Urinary bladder (tissue), 4 donors: ENCODE data around the gene ANKRD33. TPM values are rescaled to one million over a fixed set of nuclear protein-coding genes. Genes with fewer than 3 reads are reported as not detected.

Experiments
- DNase-seq: peaks from one replicate; pipeline ENCODE4 v3.0.0-alpha.2; 2015; ENCODE audit errors: extremely low spot score
- H3K27ac ChIP-seq: one replicate; pipeline ENCODE4 v1.5.1; 2013; ENCODE audit warnings: low read depth, mild to moderate bottlenecking, moderate library complexity
- H3K36me3 ChIP-seq: one replicate; pipeline ENCODE4 v1.6.1; 2013; ENCODE audit warnings: mild to moderate bottlenecking, moderate library complexity; ENCODE audit not compliant: insufficient read depth
- H3K4me1 ChIP-seq: one replicate; pipeline ENCODE4 v1.6.1; 2013; ENCODE audit warnings: mild to moderate bottlenecking, moderate library complexity; ENCODE audit not compliant: insufficient read depth
- H3K4me3 ChIP-seq: one replicate; pipeline ENCODE4 v1.5.1; 2013; ENCODE audit warnings: low read depth, low read length
- WGBS: extraction: QIAGEN DNeasy Blood & Tissue Kit; methylation state at CpG from one replicate; pipeline ENCODE4 v1.1.7; 2013; 5-methylcytosine and 5-hydroxymethylcytosine counted together
- polyA plus RNA-seq: library from polyadenylated mRNA; stranded (reverse); fragments of 200-250 nt; gene quantifications from one replicate; pipeline ENCODE4 v1.2.3, GENCODE V29; 2013
- total RNA-seq: library from RNA; depleted of rRNA; stranded (reverse); fragments of >200 nt; gene quantifications from one replicate; pipeline ENCODE4 v1.2.3, GENCODE V29; 2014
- donor health status: healthy with polysubstance abuse.
- donor health status: healthy.

ANKRD33 gene
- total and polyA plus RNA-seq, 2 donors = not detected

DNA sequence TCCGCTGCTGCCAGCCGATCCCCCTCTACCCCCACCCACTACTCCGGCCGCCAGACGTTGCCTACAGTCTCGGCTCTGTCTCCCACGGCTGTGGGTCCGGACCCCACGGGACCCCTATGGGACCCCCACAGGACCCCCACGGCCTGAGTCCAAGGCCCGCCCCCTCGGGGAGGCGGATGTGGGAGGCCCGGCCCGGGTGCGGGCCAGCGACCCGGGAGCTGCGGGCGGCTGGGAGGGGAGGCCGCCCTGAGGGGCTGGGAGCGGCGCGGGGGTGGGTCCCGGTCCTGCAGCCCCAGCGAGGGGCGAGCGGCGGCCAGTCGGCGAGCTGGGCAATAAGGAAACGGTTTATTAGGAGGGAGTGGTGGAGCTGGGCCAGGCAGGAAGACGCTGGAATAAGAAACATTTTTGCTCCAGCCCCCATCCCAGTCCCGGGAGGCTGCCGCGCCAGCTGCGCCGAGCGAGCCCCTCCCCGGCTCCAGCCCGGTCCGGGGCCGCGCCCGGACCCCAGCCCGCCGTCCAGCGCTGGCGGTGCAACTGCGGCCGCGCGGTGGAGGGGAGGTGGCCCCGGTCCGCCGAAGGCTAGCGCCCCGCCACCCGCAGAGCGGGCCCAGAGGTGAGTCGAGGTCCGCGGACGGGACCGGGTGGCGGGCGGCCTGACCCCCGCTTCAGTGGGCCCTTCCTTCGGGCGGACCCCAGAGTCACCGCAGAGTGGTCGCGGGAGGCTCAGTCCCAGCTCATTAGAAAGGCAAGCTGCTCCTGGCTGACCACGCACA is 19.4 kb downstream of the ANKRD33 start, which contains the start of gene ACVRL1:
Gene ACVRL1, plus strand, starts transcription at position 422 of the 773 bp plus-strand sequence. CDS start 4,971 bp downstream, outside the sequence.
- H3K27ac ChIP-seq = peak within 1 kb of the TSS; percentile 87
- peak within 1 kb of the TSS; percentile 63 for H3K4me3 ChIP-seq
- no peaks in the 10 kb centered on the region for H3K36me3 ChIP-seq
- no peaks in the 10 kb centered on the region for H3K4me1 ChIP-seq
- DNase-seq = no peak
- WGBS = 6% methylated on average over 74 of the region's 74 CpGs

DNA sequence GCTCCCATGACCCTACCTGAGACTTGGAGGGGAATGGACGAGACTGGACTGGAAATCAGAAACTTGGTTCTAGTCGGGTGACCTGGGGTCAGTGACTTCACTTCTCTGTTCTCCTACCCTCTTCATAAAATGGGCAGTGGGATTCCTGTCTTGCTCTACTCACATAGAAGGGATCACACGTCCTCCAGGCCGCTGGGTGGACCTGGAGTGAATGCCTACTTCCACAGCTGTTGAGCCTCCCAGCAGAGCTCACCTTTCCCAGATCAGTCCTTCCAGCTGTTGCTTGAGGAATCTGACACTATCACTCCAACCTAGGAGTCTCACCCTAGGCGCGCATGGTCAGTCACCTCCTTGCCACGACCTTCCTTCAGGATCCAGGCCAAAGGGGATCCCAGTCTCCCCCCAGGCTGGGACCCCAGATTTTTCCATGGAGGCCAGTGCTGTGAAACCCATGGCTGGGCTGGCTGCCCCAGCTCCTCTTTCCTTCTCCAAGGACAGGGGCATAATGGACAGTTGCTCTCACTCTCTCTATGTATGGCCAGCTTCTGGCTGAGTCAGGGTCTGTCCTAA is 20.0 kb downstream of the ANKRD33 start:
- peak overlapping the region; percentile 87 for H3K27ac ChIP-seq
- WGBS = 65% methylated on average over 7 of the region's 7 CpGs
- no peak for DNase-seq
- no peaks in the 10 kb centered on the region for H3K4me1 ChIP-seq
- H3K4me3 ChIP-seq = peak overlapping the region; percentile 63
- H3K36me3 ChIP-seq = no peaks in the 10 kb centered on the region

DNA sequence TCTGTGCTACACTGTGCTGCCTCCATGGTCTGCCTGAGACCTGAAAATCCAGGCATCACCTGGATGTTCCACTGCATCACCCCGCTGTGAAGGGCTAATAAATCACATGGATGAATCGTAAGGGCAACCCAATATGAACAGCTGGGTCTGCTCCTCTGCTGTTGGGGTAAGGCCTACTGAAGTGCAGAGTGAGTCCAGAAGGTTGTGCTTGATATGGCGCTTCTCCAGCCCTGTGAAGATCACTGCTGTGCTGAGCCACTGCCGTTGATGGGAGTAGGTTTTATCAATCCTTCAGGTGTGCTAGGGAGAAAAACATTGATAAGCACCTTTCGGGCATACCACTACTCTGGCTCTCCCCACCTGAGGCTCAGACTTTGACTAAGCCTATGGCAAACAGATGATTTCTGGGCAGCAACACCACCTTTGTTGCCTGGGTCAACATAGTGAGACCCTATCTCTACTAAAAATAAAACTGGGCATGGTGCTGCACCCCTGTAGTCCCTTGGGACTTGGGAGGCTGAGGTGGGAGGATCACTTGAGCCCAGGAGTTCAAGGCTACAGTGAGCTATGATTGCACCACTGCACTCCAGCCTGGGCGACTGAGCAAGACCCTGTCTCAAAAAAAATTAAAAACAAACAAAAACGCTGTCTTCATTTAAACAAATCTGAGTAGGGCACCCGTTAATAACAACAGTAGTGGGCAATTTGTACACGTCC is 21.1 kb downstream of the ANKRD33 start:
- Histone ChIP-seq H3K4me3 (no peak overlapping the region), H3K27ac (no peak overlapping the region)
- 76% methylated on average over 9 of the region's 9 CpGs for WGBS

DNA sequence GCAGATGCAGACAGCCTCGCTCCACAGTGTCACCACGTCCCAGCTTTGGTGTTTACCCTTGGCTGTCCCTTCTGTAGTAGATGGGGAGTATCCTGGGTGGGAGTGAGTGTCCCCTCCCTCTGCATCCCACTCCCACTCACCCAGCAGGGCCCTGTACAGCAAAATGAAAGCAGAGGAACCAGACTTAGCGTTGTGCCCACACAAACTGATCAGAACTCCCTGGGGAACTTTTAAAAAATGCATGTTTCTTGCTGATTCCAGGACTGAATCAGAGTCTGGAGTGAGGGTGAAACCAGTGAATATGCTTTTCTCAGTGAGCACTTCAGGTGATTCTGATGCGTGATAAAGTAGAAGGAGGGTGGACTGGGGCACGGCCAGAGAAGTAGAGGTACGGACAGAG is 22.3 kb downstream of the ANKRD33 start:
- Histone ChIP-seq H3K4me1 (no peaks in the 10 kb centered on the region), H3K4me3 (no peak overlapping the region), H3K36me3 (no peaks in the 10 kb centered on the region), H3K27ac (peak overlapping the region; percentile 0)
- no peak for DNase-seq
- 65% methylated on average over 6 of the region's 6 CpGs for WGBS

More for the DNA sequence above, 21.1 kb downstream of the ANKRD33 start:
- Histone ChIP-seq H3K4me1 (no peaks in the 10 kb centered on the region), H3K36me3 (no peaks in the 10 kb centered on the region)
- no peak for DNase-seq

DNA sequence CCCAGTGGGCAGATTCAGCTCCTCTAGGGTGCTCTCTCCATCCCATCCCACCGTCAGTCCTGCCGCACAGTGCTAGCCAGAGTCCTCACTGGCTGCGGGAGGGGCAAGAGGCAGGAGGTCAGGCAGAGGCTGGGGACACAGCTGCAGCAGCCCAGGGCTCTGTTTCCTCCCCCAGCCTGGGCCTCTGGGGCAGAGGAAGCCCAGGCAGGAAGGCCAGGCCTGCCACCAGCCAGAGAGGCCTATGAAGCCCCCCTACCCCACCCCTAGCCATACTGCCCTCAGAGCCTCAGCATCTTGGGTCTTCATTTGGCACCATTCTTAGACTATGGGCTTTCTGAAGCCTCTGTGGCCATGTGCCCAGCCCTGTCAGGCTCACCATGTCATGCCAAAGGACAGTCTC is 22.8 kb downstream of the ANKRD33 start:
- H3K36me3 ChIP-seq = no peaks in the 10 kb centered on the region
- WGBS = 49% methylated on average over 3 of the region's 3 CpGs
- H3K4me3 ChIP-seq = no peak overlapping the region
- peak overlapping the region; percentile 0 for H3K27ac ChIP-seq
- H3K4me1 ChIP-seq = no peaks in the 10 kb centered on the region
- no peak for DNase-seq

DNA sequence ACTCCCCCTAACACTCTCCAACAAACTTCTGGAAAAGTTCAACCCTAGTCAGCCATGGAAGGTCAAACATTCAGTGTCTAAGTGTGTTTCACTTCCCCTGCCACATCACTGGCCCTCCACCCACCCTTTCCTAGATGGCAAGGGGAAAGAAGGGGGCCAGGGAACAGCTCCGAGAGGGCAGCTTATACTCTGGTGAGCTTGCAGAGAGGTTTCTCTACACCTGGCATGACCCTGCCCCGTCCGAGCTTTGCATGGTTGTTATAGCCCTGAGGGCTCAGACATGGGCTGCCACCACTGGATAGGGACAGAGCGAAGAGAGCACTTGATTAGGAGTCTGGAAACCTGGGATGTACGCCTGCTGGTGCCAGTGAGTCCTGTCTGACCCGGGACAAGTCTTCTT is 23.4 kb downstream of the ANKRD33 start:
- no peak overlapping the region for H3K4me3 ChIP-seq
- H3K36me3 ChIP-seq = no peaks in the 10 kb centered on the region
- no peaks in the 10 kb centered on the region for H3K4me1 ChIP-seq
- WGBS = 77% methylated on average over 6 of the region's 6 CpGs
- H3K27ac ChIP-seq = no peak overlapping the region
- DNase-seq = no peak

DNA sequence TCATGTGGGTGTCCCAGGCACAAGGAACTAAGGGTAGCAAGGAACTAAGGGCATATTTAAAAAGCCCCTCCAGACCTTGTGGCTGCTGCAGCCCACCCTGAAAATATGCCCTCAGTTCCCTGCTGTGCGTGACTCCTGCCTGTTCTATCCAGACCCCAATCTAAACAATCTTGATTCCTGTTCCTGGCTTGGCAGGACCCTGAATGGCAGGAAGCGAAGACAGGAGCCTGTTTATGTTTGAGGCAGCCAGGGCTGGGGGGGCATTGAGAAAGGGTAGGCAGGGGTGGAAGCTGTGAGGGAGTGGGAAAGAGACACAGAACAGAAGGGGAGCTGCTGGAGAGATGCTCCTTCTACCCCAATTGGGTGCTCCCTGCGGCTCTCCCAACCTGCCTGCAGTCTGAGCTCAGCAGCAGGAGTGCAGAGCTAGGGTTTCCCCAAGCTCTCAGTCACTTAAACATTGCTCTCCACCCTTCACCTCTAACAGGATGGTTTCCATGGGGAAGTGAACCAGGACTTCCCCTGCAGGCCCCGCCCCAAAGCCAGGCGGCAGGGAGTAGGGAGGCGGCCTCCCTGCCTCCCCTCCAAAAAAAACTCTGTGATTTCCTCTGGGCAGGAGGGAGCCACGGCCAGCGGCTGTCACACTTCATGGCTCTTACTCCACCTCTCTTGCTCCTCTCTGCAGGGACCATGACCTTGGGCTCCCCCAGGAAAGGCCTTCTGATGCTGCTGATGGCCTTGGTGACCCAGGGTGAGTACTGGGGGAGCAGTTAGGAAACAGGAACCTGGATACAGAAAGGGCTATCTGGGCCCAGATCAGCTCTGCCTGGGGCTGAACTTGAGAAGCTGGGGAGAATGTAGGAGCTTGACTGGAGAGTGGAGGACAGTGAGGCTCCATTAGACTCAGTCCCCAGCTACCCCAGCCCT is 24.1 kb downstream of the ANKRD33 start:
- Histone ChIP-seq H3K36me3 (no peaks in the 10 kb centered on the region), H3K27ac (no peak overlapping the region), H3K4me1 (no peaks in the 10 kb centered on the region), H3K4me3 (no peak overlapping the region)
- DNase-seq = no peak
- 58% methylated on average over 8 of the region's 8 CpGs for WGBS

DNA sequence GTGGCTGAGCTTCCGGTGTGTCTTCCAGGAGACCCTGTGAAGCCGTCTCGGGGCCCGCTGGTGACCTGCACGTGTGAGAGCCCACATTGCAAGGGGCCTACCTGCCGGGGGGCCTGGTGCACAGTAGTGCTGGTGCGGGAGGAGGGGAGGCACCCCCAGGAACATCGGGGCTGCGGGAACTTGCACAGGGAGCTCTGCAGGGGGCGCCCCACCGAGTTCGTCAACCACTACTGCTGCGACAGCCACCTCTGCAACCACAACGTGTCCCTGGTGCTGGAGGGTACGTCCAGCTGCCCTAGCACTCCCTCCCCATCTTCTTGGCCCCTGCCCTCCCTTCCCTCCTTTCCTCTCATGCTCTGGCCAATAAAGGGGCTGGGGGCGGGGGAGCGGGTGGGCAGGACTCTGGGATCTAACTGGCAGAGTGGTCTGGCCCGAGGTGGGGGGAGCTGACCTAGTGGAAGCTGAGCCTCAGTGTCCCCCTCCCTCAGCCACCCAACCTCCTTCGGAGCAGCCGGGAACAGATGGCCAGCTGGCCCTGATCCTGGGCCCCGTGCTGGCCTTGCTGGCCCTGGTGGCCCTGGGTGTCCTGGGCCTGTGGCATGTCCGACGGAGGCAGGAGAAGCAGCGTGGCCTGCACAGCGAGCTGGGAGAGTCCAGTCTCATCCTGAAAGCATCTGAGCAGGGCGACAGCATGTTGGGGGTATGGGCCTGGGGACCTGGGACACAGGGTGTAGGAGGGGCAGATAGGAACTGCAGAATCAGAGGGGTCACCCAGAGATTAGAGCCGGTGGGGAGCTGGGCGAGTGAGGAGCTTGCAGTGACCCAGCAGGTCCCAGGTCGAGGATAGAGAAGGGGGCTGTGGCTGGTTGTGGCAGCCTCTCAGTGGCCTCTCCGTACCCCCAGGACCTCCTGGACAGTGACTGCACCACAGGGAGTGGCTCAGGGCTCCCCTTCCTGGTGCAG is 25.4 kb downstream of the ANKRD33 start:
- Histone ChIP-seq H3K4me1 (no peaks in the 10 kb centered on the region), H3K4me3 (peak overlapping the region; percentile 9), H3K27ac (no peak overlapping the region), H3K36me3 (no peaks in the 10 kb centered on the region)
- DNase-seq = no peak
- 79% methylated on average over 30 of the region's 30 CpGs for whole genome bisulfite sequencing

DNA sequence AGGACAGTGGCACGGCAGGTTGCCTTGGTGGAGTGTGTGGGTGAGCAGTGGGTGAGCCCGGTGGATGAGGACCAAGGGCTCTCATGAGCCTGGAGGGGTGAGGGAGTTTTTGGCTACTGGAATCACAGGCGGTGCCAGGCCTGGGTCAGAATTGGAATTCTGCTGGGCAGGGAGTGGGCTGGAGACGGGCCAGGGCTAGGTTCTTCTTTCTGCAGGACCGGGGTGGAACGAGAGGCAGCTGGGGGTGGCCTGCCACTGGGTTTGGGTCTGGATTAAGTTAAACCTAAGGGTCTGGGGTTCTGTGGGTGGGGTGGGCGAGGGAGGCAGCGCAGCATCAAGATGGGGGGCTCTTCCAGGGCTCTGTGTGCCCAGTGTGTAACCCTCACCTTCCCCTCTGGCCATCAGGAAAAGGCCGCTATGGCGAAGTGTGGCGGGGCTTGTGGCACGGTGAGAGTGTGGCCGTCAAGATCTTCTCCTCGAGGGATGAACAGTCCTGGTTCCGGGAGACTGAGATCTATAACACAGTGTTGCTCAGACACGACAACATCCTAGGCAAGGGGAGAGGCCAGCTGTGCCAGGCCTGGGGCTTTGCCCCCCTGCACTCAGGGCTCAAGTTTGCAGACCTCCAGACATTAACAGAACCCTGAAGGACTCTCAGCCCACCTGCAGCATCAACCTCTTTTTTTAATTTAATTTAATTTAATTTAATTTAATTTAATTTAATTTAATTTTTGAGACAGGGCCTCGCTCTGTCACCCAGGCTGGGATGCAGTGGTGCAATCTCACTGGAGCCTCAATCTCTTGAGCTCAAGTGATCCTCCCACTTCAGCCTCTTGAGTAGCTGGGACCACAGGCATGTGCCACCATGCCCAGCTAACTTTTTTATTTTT is 26.4 kb downstream of the ANKRD33 start:
- Histone ChIP-seq H3K4me1 (no peaks in the 10 kb centered on the region), H3K36me3 (no peaks in the 10 kb centered on the region)
- 84% methylated on average over 17 of the region's 17 CpGs for WGBS

DNA sequence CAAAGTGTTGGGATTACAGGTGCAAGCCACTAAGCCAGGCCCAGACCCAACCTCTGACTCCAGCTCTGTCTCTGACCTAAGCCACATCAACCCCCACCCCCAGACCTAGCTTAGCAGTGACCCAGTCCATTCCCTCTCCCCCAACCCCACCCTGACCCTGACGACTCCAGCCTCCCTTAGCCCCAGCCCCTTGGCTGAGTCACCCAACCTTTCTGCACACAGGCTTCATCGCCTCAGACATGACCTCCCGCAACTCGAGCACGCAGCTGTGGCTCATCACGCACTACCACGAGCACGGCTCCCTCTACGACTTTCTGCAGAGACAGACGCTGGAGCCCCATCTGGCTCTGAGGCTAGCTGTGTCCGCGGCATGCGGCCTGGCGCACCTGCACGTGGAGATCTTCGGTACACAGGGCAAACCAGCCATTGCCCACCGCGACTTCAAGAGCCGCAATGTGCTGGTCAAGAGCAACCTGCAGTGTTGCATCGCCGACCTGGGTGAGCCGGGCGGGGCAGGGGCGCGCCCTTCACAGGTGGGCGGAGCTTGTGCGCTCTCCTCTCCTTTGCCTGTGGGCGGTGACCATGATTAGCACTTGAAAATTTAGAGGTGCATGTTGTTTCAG is 27.2 kb downstream of the ANKRD33 start:
- WGBS = 81% methylated on average over 28 of the region's 28 CpGs
- Histone ChIP-seq H3K36me3 (no peaks in the 10 kb centered on the region), H3K4me1 (no peaks in the 10 kb centered on the region), H3K27ac (no peak overlapping the region), H3K4me3 (no peak overlapping the region)
- no peak for DNase-seq

More for the DNA sequence above, 26.4 kb downstream of the ANKRD33 start:
- Histone ChIP-seq H3K4me3 (no peak overlapping the region), H3K27ac (no peak overlapping the region)
- DNase-seq = no peak

DNA sequence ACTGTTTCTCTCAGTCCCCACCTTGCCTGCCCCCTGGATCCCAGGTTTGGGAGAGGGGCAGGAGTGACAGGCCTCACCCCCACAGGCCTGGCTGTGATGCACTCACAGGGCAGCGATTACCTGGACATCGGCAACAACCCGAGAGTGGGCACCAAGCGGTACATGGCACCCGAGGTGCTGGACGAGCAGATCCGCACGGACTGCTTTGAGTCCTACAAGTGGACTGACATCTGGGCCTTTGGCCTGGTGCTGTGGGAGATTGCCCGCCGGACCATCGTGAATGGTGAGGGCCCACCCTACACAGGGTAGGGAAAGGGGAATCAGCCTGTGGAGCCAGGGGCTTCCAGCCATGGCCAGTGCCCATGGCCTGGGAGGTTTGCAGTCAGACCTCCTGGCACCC is 28.0 kb downstream of the ANKRD33 start:
- no peak for DNase-seq
- Histone ChIP-seq H3K27ac (no peak overlapping the region), H3K4me1 (no peaks in the 10 kb centered on the region), H3K4me3 (no peak overlapping the region), H3K36me3 (no peaks in the 10 kb centered on the region)
- 97% methylated on average over 11 of the region's 11 CpGs for WGBS
